Endothelial cell of umbilical vein (primary cell): ENCODE results near the gene CCDC182. TPM values are rescaled to one million over a fixed set of nuclear protein-coding genes. Genes with fewer than 3 reads are reported as not detected.

Experiments
- BruUV-seq: library from RNA; stranded (reverse); fragments of 400-500 nt; replicated peaks from 2 replicates; lab custom pipeline; 2021; lab: Mats Ljungman, UMichigan
- CTCF ChIA-PET: fragments of 300-600, 350-600 bp; sonication (Branson Sonifier 250); formaldehyde crosslinking; loops from one replicate; lab custom pipeline; 2021; ENCODE audit warnings: antibody characterized with exemption, inconsistent platforms; lab: Charles Lee
- POLR2A ChIA-PET: fragments of 300-600, 350-600 bp; sonication (Branson Sonifier 250); formaldehyde crosslinking; loops from one replicate; lab custom pipeline; 2021; ENCODE audit warnings: antibody characterized with exemption, inconsistent platforms; lab: Charles Lee
- DNase-seq: peaks from one replicate; pipeline ENCODE4 v3.0.0-alpha.2; 2011; ENCODE audit warnings: low read depth, low spot score
- FAIRE-seq: peaks from 2 replicates; lab custom pipeline; 2011; peaks lifted over from hg19 to GRCh38; lab: Jason Lieb, UNC
- H2AFZ ChIP-seq: 2 replicates; pipeline ENCODE4 v1.6.0; 2012; ENCODE audit warnings: low read depth, low read length, control low read depth, inconsistent platforms
- H3K27ac ChIP-seq: 2 replicates; pipeline ENCODE4 v1.5.1; 2011; ENCODE audit warnings: low read depth, mild to moderate bottlenecking, control low read depth, low read length, moderate library complexity; ENCODE audit not compliant: insufficient read depth
- H3K27me3 ChIP-seq, 2 experiments: 2 replicates each; pipeline versions ENCODE4 v1.6.0 to v1.6.1; 2011; ENCODE audit warnings: low read length in 2 of 2, mixed read lengths in 1 of 2; ENCODE audit not compliant: control insufficient read depth in 2 of 2, insufficient read depth in 2 of 2
- H3K36me3 ChIP-seq, 2 experiments: 2 replicates in 1 of 2; 3 replicates in 1 of 2; pipeline ENCODE4 v1.5.1; 2011; ENCODE audit warnings: low read length in 2 of 2, mild to moderate bottlenecking in 1 of 2, moderate library complexity in 1 of 2; ENCODE audit not compliant: control insufficient read depth in 2 of 2, insufficient read depth in 2 of 2; ENCODE audit errors: extremely low read depth in 1 of 2
- H3K4me1 ChIP-seq: 3 replicates; pipeline ENCODE4 v1.5.1; 2011; ENCODE audit warnings: mild to moderate bottlenecking, low read length; ENCODE audit not compliant: control insufficient read depth, insufficient read depth; ENCODE audit errors: extremely low read depth
- H3K4me2 ChIP-seq: 2 replicates; pipeline ENCODE4 v1.6.1; 2011; ENCODE audit warnings: low read length, control low read depth, mixed read lengths; ENCODE audit not compliant: insufficient read depth
- H3K4me3 ChIP-seq, 3 experiments: fragments of 200-600 bp in 1 of 3; sonication (generic), shearing (Covaris generic) in 1 of 3; replicated peaks in 1 of 3; 2 replicates each; pipeline ENCODE4 v1.5.1; 2011 to 2016; ENCODE audit warnings: control low read depth in 3 of 3, low read length in 3 of 3, mild to moderate bottlenecking in 2 of 3, inconsistent platforms in 1 of 3, low read depth in 1 of 3, moderate library complexity in 1 of 3; ENCODE audit not compliant: insufficient read depth in 1 of 3
- H3K79me2 ChIP-seq: 2 replicates; pipeline ENCODE4 v1.6.0; 2012; ENCODE audit warnings: low read length, inconsistent platforms; ENCODE audit not compliant: control insufficient read depth, insufficient read depth
- H3K9ac ChIP-seq: replicated peaks from 2 replicates; pipeline ENCODE3; 2011; ENCODE audit warnings: low read length, control low read depth; ENCODE audit not compliant: insufficient read depth; ENCODE audit errors: extremely low read depth
- H3K9me1 ChIP-seq: replicated peaks from 3 replicates; pipeline ENCODE4 v1.6.0; 2011; ENCODE audit warnings: mild to moderate bottlenecking, low read length; ENCODE audit not compliant: control insufficient read depth, insufficient read depth; ENCODE audit errors: extremely low read depth
- H3K9me3 ChIP-seq: replicated peaks from 2 replicates; pipeline ENCODE4 v1.5.1; 2012; ENCODE audit warnings: low read length, inconsistent platforms; ENCODE audit not compliant: control insufficient read depth, insufficient read depth
- H4K20me1 ChIP-seq: replicated peaks from 2 replicates; pipeline ENCODE3; 2011; ENCODE audit warnings: mild to moderate bottlenecking, low read length; ENCODE audit not compliant: control insufficient read depth, insufficient read depth; ENCODE audit errors: extremely low read depth
- EZH2 ChIP-seq: IDR thresholded peaks from 2 replicates; pipeline ENCODE4 v1.6.1; 2012; ENCODE audit warnings: borderline replicate concordance, low read depth, mild to moderate bottlenecking, moderate library complexity, low read length, inconsistent platforms; ENCODE audit not compliant: severe bottlenecking
- FOS ChIP-seq: IDR thresholded peaks from 2 replicates; pipeline ENCODE4 v1.6.1; 2011; ENCODE audit warnings: mild to moderate bottlenecking, low read length, moderate library complexity, borderline replicate concordance; ENCODE audit not compliant: insufficient read depth
- GATA2 ChIP-seq: IDR thresholded peaks from 2 replicates; pipeline ENCODE4 v1.7.0; 2011; ENCODE audit warnings: low read depth, mild to moderate bottlenecking, moderate library complexity, mixed read lengths, low read length; ENCODE audit not compliant: insufficient read length, insufficient read depth
- JUN ChIP-seq: IDR thresholded peaks from 2 replicates; pipeline ENCODE4 v1.6.1; 2011; ENCODE audit warnings: borderline replicate concordance, low read depth; ENCODE audit not compliant: insufficient read length, insufficient read depth
- MYC ChIP-seq: IDR thresholded peaks from one replicate; pipeline ENCODE4 v1.6.1; 2011; ENCODE audit warnings: mild to moderate bottlenecking, low read depth, low read length
- POLR2A ChIP-seq: IDR thresholded peaks from 2 replicates; pipeline ENCODE4 v1.6.1; 2012; ENCODE audit warnings: low read depth, mild to moderate bottlenecking, control low read depth, low read length
- POLR2AphosphoS5 ChIP-seq: IDR thresholded peaks from 2 replicates; pipeline ENCODE4 v1.6.1; 2012; ENCODE audit warnings: low read depth, mild to moderate bottlenecking, control low read depth, low read length, moderate library complexity; ENCODE audit not compliant: insufficient read depth
- dilution Hi-C: fragments of 300-500 bp; cut with MboI; formaldehyde crosslinking; loops from one replicate; pipeline ENCODE4 v1.15.0; 2019; ENCODE audit warnings: low sequenced_read_pairs; ENCODE audit not compliant: extremely low pct_ligation_motif_present
- intact Hi-C: fragments of 100-400 bp; cut with micrococcal nuclease; formaldehyde crosslinking; loops from one replicate; pipeline ENCODE4 v1.10.0; 2022
- polyA plus RNA-seq, 4 experiments: library from polyadenylated mRNA; depleted of rRNA in 3 of 4; stranded (reverse) in 3 of 4; unstranded in 1 of 4; fragments of >200 nt; gene quantifications; 2 replicates each; pipeline versions ENCODE4 v1.2.1 to v1.2.3, GENCODE V29; 2011 to 2012; ENCODE audit warnings: missing spikeins in 1 of 4
- total RNA-seq: library from RNA; stranded (reverse); gene quantifications from 2 replicates; pipeline ENCODE4 v1.2.3, GENCODE V29; 2021
- TF ChIP-seq, protein P1 (sequence below): IDR thresholded peaks from 2 replicates; pipeline ENCODE4 v1.6.1; 2011; ENCODE audit not compliant: insufficient read depth, insufficient read length
- TF ChIP-seq, protein P2 (sequence below), 2 donors: IDR thresholded peaks; 1 replicate in 1 of 2; 2 replicates in 1 of 2; pipeline ENCODE4 v1.5.1; 2011; ENCODE audit warnings: low read length in 2 of 2, mild to moderate bottlenecking in 2 of 2, moderate library complexity in 2 of 2, control low read depth in 1 of 2, inconsistent platforms in 1 of 2, low read depth in 1 of 2; ENCODE audit not compliant: insufficient read depth in 1 of 2; ENCODE audit errors: extremely low read depth in 1 of 2

CCDC182 gene
- total and polyA plus RNA-seq, 2 donors (not counting 3 experiments of a cell fraction or from before 2014, with no cell fraction given), result not detected

DNA sequence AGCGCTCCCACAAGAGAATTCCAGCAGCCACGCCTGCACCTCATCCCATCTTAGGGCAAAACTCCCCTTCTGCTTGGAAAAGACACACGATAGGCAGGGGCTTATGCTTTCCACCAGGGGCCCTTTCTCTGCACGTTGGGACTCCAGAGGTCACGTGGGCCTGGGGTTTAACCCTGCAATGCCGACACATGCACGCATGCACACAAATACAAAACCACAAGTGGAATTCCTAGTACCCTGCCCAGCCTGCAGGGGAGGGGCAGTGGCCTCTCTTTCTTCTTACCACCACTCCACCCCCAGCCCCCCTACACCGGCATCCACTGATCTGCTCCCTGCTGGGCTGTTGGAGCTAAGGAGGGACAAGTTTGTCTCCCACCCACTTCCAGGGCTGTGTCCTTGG is 16.8 kb upstream of the CCDC182 start:
- no peak overlapping the region for H3K4me3 ChIP-seq
- no peak overlapping the region for H3K27ac ChIP-seq
- no peaks in the 10 kb centered on the region for H3K9me3 ChIP-seq
- dilution Hi-C loops, result no loop called here
- no peaks in the 10 kb centered on the region for H4K20me1 ChIP-seq
- H3K9ac ChIP-seq, result no peak overlapping the region
- no peak overlapping the region for H2AFZ ChIP-seq
- intact Hi-C loops, result no loop called here
- CTCF ChIA-PET, result interaction anchor here (1.4 to 1.5 kb wide), 2 partner anchors 14 to 21 kb away, joined by 4 to 6 read pairs; no protein-coding TSS in a partner anchor
- no peaks in the 10 kb centered on the region for H3K36me3 ChIP-seq
- no peaks in the 10 kb centered on the region for H3K79me2 ChIP-seq
- TF ChIP-seq EZH2 (no peak), POLR2A (no peak), POLR2AphosphoS5 (no peak), FOS (no peak), MYC (no peak), JUN (no peak), GATA2 (no peak)
- TF ChIP-seq, protein P1, sequence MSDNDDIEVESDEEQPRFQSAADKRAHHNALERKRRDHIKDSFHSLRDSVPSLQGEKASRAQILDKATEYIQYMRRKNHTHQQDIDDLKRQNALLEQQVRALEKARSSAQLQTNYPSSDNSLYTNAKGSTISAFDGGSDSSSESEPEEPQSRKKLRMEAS, result no peak
- TF ChIP-seq, protein P2, sequence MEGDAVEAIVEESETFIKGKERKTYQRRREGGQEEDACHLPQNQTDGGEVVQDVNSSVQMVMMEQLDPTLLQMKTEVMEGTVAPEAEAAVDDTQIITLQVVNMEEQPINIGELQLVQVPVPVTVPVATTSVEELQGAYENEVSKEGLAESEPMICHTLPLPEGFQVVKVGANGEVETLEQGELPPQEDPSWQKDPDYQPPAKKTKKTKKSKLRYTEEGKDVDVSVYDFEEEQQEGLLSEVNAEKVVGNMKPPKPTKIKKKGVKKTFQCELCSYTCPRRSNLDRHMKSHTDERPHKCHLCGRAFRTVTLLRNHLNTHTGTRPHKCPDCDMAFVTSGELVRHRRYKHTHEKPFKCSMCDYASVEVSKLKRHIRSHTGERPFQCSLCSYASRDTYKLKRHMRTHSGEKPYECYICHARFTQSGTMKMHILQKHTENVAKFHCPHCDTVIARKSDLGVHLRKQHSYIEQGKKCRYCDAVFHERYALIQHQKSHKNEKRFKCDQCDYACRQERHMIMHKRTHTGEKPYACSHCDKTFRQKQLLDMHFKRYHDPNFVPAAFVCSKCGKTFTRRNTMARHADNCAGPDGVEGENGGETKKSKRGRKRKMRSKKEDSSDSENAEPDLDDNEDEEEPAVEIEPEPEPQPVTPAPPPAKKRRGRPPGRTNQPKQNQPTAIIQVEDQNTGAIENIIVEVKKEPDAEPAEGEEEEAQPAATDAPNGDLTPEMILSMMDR (IDR thresholded peaks at IDR 0.05; ENCODE audit: extremely low read depth in 1 of 2, insufficient read depth in 1 of 2, low read depth in 1 of 2, low read length in 2 of 2), result no peak
- H3K4me2 ChIP-seq, result no peak overlapping the region
- no peaks in the 10 kb centered on the region for H3K9me1 ChIP-seq
- peaks cover 4 to 8% of the 10 kb centered on the region in 2 experiments for H3K27me3 ChIP-seq
- no peaks in the 10 kb centered on the region for H3K4me1 ChIP-seq
- DNase-seq (no peak), FAIRE-seq (no peak)
- BruUV-seq, result no TSS peak
- POLR2A ChIA-PET, result no interaction called here
